K562 (cell line): ENCODE data around the gene CFAP53. TPM values are rescaled to one million over a fixed set of nuclear protein-coding genes. Genes with fewer than 3 reads are reported as not detected.

Experiments used
- ATAC-seq: fragments of 200-7000 bp; cut with Tn5 transposase; 3 replicates; pipeline ENCODE4 v1.9.1; 2020; ENCODE audit warnings: moderate library complexity
- BruUV-seq: library from RNA; stranded (reverse); fragments of 400-500 nt; replicated peaks from 2 replicates; lab custom pipeline; 2021; lab: Mats Ljungman, UMichigan
- CTCF ChIA-PET: fragments of 300-600 bp; formaldehyde crosslinking; extraction: SDS; loops from one replicate; lab custom pipeline; 2021; ENCODE audit warnings: low intra/inter-chr PET ratio; lab: Yijun Ruan, JAX
- POLR2A ChIA-PET: fragments of 300-600, 350-650 bp; sonication (Branson Sonifier 250); formaldehyde crosslinking; extraction: SDS; loops from one replicate; lab custom pipeline; 2021; ENCODE audit warnings: antibody characterized with exemption, inconsistent platforms; lab: Yijun Ruan, JAX
- DNase-seq, 4 experiments: peaks; one replicate each; pipeline versions ENCODE4 v3.0.0 to v3.0.0-alpha.2; 2011 to 2018; ENCODE audit warnings: low spot score in 3 of 4, mixed read lengths in 3 of 4; ENCODE audit errors: extremely low read depth in 1 of 4
- FAIRE-seq: peaks from 2 replicates; lab custom pipeline; 2011; peaks lifted over from hg19 to GRCh38; lab: Jason Lieb, UNC
- H2AFZ ChIP-seq: 2 replicates; pipeline ENCODE4 v1.6.0; 2011; ENCODE audit warnings: low read depth, low read length, control low read depth, inconsistent platforms
- H3K27ac ChIP-seq: fragments of 200-600 bp; 3 replicates; pipeline ENCODE4 v1.8.0; 2011; ENCODE audit warnings: low read depth, mild to moderate bottlenecking, control low read depth, inconsistent platforms, low read length, moderate library complexity, mixed read lengths; ENCODE audit errors: extremely low read depth
- H3K27me3 ChIP-seq, 2 experiments: fragments of 300-600 bp in 1 of 2; 2 replicates in 1 of 2; 3 replicates in 1 of 2; pipeline versions ENCODE4 v1.6.0 to v1.8.0; 2011; ENCODE audit warnings: inconsistent platforms in 2 of 2, low read length in 2 of 2, mild to moderate bottlenecking in 1 of 2, mixed read lengths in 1 of 2, moderate library complexity in 1 of 2; ENCODE audit not compliant: control insufficient read depth in 2 of 2, insufficient read depth in 2 of 2
- H3K36me3 ChIP-seq: fragments of 300-600 bp; 3 replicates; pipeline ENCODE4 v1.8.0; 2011; ENCODE audit warnings: mild to moderate bottlenecking, low read length, inconsistent platforms; ENCODE audit not compliant: control insufficient read depth, insufficient read depth
- H3K4me1 ChIP-seq, 2 experiments: fragments of 200-600 bp in 1 of 2; replicated peaks in 1 of 2; 2 replicates in 1 of 2; 3 replicates in 1 of 2; pipeline versions ENCODE4 v1.5.1 to v1.8.0; 2011; ENCODE audit warnings: inconsistent platforms in 2 of 2, low read length in 2 of 2, mild to moderate bottlenecking in 1 of 2, mixed read lengths in 1 of 2, moderate library complexity in 1 of 2; ENCODE audit not compliant: control insufficient read depth in 2 of 2, insufficient read depth in 2 of 2
- H3K4me2 ChIP-seq: 2 replicates; pipeline ENCODE4 v1.6.1; 2011; ENCODE audit warnings: low read length, control low read depth, inconsistent platforms, mixed read lengths; ENCODE audit not compliant: insufficient read depth
- H3K4me3 ChIP-seq: fragments of 200-600 bp; sonication (generic), shearing (Covaris generic); 2 replicates; pipeline ENCODE4 v1.5.1; 2016; ENCODE audit warnings: control low read depth, inconsistent platforms
- H3K79me2 ChIP-seq: fragments of 200-600 bp; 3 replicates; pipeline ENCODE4 v1.8.0; 2011; ENCODE audit warnings: low read length, inconsistent platforms; ENCODE audit not compliant: control insufficient read depth, insufficient read depth
- H3K9ac ChIP-seq, 2 experiments: 2 replicates each; pipeline versions ENCODE4 v1.6.0 to v1.6.1; 2011; ENCODE audit warnings: low read depth in 2 of 2, low read length in 2 of 2, control low read depth in 1 of 2, inconsistent platforms in 1 of 2, mild to moderate bottlenecking in 1 of 2, mixed read lengths in 1 of 2; ENCODE audit not compliant: insufficient read depth in 1 of 2
- H3K9me1 ChIP-seq: one replicate; pipeline ENCODE4 v1.6.0; 2011; ENCODE audit warnings: inconsistent platforms, mild to moderate bottlenecking, low read length, moderate library complexity; ENCODE audit not compliant: control insufficient read depth, insufficient read depth
- H3K9me3 ChIP-seq: replicated peaks from 2 replicates; pipeline ENCODE4 v1.5.1; 2011; ENCODE audit warnings: low read depth, low read length, inconsistent platforms; ENCODE audit not compliant: control insufficient read depth, insufficient read depth
- H4K20me1 ChIP-seq: replicated peaks from 2 replicates; pipeline ENCODE4 v1.6.1; 2011; ENCODE audit warnings: low read length, inconsistent platforms, mixed read lengths; ENCODE audit not compliant: control insufficient read depth, insufficient read depth
- FOS ChIP-seq: IDR thresholded peaks from 3 replicates; pipeline ENCODE4 v1.6.1; 2011; ENCODE audit not compliant: insufficient read length; ENCODE audit errors: extremely low read depth
- FOXM1 ChIP-seq, 2 experiments: fragments of 450-650 bp in 1 of 2; sonication (generic) in 1 of 2; formaldehyde crosslinking in 1 of 2; IDR thresholded peaks; 2 replicates each; pipeline versions ENCODE4 v1.6.1 to v1.9.0; 2017 to 2022; ENCODE audit warnings: low read depth in 2 of 2, mild to moderate bottlenecking in 2 of 2, missing genetic modification reagents in 1 of 2, moderate library complexity in 1 of 2
- HOXB6 ChIP-seq: fragments of 250-450 bp; sonication (Bioruptor Pico); IDR thresholded peaks from 2 replicates; pipeline ENCODE4 v1.5.1; 2022; ENCODE audit warnings: mild to moderate bottlenecking, borderline replicate concordance
- LARP7 ChIP-seq: fragments of 450-650 bp; IDR thresholded peaks from 2 replicates; pipeline ENCODE4 v1.6.1; 2016
- PATZ1 ChIP-seq: fragments of 250-450 bp; sonication (Bioruptor Pico); IDR thresholded peaks from 2 replicates; pipeline ENCODE4 v1.5.0; 2020; ENCODE audit warnings: mild to moderate bottlenecking, borderline replicate concordance
- PHB ChIP-seq: fragments of 250-450 bp; sonication (Bioruptor Pico); IDR thresholded peaks from 2 replicates; pipeline ENCODE4 v1.5.0; 2021
- POLR2H ChIP-seq: IDR thresholded peaks from 2 replicates; pipeline ENCODE4 v1.6.1; 2016; ENCODE audit warnings: missing genetic modification characterization, low read depth, mild to moderate bottlenecking, control low read depth, missing compliant biosample characterization, moderate library complexity
- RB1 ChIP-seq: fragments of 450-650 bp; IDR thresholded peaks from 2 replicates; pipeline ENCODE4 v1.6.1; 2017; ENCODE audit warnings: low read depth, mild to moderate bottlenecking
- RHOXF2B ChIP-seq: fragments of 250-450 bp; sonication (Bioruptor Pico); conservative IDR thresholded peaks from 2 replicates; pipeline ENCODE4 v1.5.1; 2021
- SP2 ChIP-seq: IDR thresholded peaks from 2 replicates; pipeline ENCODE4 v1.6.1; 2011; ENCODE audit warnings: mild to moderate bottlenecking, low read depth, low read length, moderate library complexity; ENCODE audit not compliant: poor library complexity, severe bottlenecking; ENCODE audit errors: extremely low read depth
- SPI1 ChIP-seq: IDR thresholded peaks from 2 replicates; pipeline ENCODE4 v1.6.1; 2011; ENCODE audit warnings: low read depth, low read length, control low read depth, borderline replicate concordance
- TEAD1 ChIP-seq, 2 experiments: fragments of 450-650 bp in 1 of 2; sonication (generic) in 1 of 2; formaldehyde crosslinking; IDR thresholded peaks; 2 replicates each; pipeline versions ENCODE4 v1.4.0 to v1.8.0; 2020 to 2022; ENCODE audit warnings: mild to moderate bottlenecking in 2 of 2, missing genetic modification reagents in 1 of 2
- YBX1 ChIP-seq: fragments of 450-650 bp; IDR thresholded peaks from 2 replicates; pipeline ENCODE4 v1.7.1; 2016; ENCODE audit warnings: mild to moderate bottlenecking
- ZNF395 ChIP-seq: fragments of 200-800 bp; sonication (Bioruptor generic); IDR thresholded peaks from 2 replicates; pipeline ENCODE4 v1.6.1; 2017; ENCODE audit warnings: missing genetic modification characterization, missing compliant biosample characterization
- WGBS: fragments of 100-300 bp; shearing (Covaris generic); methylation state at CpG from one replicate; pipeline ENCODE4 v1.1.6; 2016; ENCODE audit warnings: low coverage, mixed read lengths; ENCODE audit not compliant: insufficient coverage; ENCODE audit errors: missing lambda C conversion rate; 5-methylcytosine and 5-hydroxymethylcytosine counted together
- in situ Hi-C: fragments of 300-500 bp; cut with MboI; formaldehyde crosslinking; loops from 4 replicates; pipeline ENCODE4 v1.15.0; 2018; ENCODE audit warnings: inconsistent platforms, mixed read lengths
- intact Hi-C: fragments of 100-400 bp; cut with micrococcal nuclease; formaldehyde crosslinking; loops from 2 replicates; pipeline ENCODE4 v1.14.2; 2022
- polyA plus RNA-seq, 8 experiments: library from polyadenylated mRNA; depleted of rRNA in 4 of 8; stranded (reverse) in 5 of 8; unstranded in 3 of 8; fragments of >200 nt; fragmentation: Nextera tagmentation in 2 of 8; fragmentation: Illumina TruSeq in 1 of 8; extraction: Ambion mirVana in 2 of 8; extraction: Trizol in 1 of 8; gene quantifications; 2 replicates each; pipeline versions ENCODE4 v1.2.1 to v1.2.3, GENCODE V29; 2011 to 2014; ENCODE audit warnings: inconsistent platforms in 1 of 8, missing spikeins in 1 of 8
- total RNA-seq, 7 experiments: library from RNA; depleted of rRNA in 6 of 7; stranded (reverse); fragments of >200 nt in 6 of 7; fragmentation: Illumina TruSeq in 2 of 7; extraction: Trizol in 2 of 7; gene quantifications; 2 replicates each; pipeline versions ENCODE4 v1.2.1 to v1.2.3, GENCODE V29; 2011 to 2021; ENCODE audit warnings: low replicate concordance in 1 of 7
- TF ChIP-seq, protein P1 (sequence below): sonication (generic); formaldehyde crosslinking; IDR thresholded peaks from 2 replicates; pipeline ENCODE4 v1.8.0; 2022; ENCODE audit warnings: mild to moderate bottlenecking, missing genetic modification reagents, borderline replicate concordance

CFAP53 gene
- total and polyA plus RNA-seq, 9 of the 15 experiments (the other 6 are each of a cell fraction or from before 2014, with no cell fraction given) = 0.21 to 1.9 (median 1.2) TPM

DNA sequence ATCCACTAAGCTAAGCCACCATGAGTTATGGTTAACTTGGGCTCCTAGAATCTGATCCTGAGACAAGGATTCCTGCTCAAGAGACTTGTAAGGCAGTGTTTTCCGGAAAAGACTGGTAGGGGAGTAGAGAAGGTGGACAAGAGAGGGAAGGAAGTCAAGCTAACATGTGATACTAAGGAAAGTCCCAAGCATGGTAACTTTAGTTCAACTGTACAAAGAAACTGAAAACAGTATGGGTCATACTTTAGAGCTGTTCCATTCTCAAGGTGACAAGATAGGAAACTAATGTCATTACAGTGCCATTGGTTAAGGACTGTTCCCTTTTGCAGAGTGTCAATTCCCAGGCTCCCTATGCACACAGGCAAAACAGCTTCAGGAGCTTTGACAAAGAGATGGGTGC, 77.1 kb downstream of the CFAP53 start:
- H4K20me1 ChIP-seq = no peaks in the 10 kb centered on the region
- no peak overlapping the region for H3K27ac ChIP-seq
- no peak for FAIRE-seq
- H3K4me2 ChIP-seq = no peak overlapping the region
- H3K9ac ChIP-seq = no peak overlapping the region
- H2AFZ ChIP-seq = no peak overlapping the region
- ChIA-PET CTCF (no interaction called here), POLR2A (interaction anchor here (0.7 to 0.8 kb wide), 2 partner anchors 12 to 92 kb away, joined by 3 to 4 read pairs; partner anchors contain the start of gene MBD1)
- in situ Hi-C loops (no loop called here), intact Hi-C loops (no loop called here)
- BruUV-seq = no TSS peak
- peaks cover 0 to 1% of the 10 kb centered on the region in 2 experiments; a peak in 1 of 5 replicates for H3K4me1 ChIP-seq
- 0% methylated on average over 1 of the region's 1 CpG for WGBS
- no peak overlapping the region for H3K4me3 ChIP-seq
- no peaks in the 10 kb centered on the region for H3K79me2 ChIP-seq
- H3K27me3 ChIP-seq = peaks cover 0 to 11% of the 10 kb centered on the region in 2 experiments; a peak in 3 of 5 replicates
- no peak for TF ChIP-seq RB1
- TF ChIP-seq HOXB6 (CRISPR knock-in tag) = no peak
- no peak for TF ChIP-seq SP2
- no peak for TF ChIP-seq POLR2H
- TF ChIP-seq, protein P1, sequence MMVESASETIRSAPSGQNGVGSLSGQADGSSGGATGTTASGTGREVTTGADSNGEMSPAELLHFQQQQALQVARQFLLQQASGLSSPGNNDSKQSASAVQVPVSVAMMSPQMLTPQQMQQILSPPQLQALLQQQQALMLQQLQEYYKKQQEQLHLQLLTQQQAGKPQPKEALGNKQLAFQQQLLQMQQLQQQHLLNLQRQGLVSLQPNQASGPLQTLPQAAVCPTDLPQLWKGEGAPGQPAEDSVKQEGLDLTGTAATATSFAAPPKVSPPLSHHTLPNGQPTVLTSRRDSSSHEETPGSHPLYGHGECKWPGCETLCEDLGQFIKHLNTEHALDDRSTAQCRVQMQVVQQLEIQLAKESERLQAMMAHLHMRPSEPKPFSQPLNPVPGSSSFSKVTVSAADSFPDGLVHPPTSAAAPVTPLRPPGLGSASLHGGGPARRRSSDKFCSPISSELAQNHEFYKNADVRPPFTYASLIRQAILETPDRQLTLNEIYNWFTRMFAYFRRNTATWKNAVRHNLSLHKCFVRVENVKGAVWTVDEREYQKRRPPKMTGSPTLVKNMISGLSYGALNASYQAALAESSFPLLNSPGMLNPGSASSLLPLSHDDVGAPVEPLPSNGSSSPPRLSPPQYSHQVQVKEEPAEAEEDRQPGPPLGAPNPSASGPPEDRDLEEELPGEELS (CRISPR knock-in tag) = no peak
- no peak for TF ChIP-seq PATZ1 (CRISPR knock-in tag)
- TF ChIP-seq SPI1 = no peak
- no peak for TF ChIP-seq ZNF395 (CRISPR knock-in tag)
- TF ChIP-seq YBX1 = no peak
- no peak for TF ChIP-seq RHOXF2B (CRISPR knock-in tag)
- TF ChIP-seq PHB (CRISPR knock-in tag) = no peak
- TF ChIP-seq FOXM1 (IDR thresholded peaks at IDR 0.05; ENCODE audit: low read depth) = no peak
- TF ChIP-seq FOXM1 (CRISPR knock-in tag; IDR thresholded peaks at IDR 0.05; ENCODE audit: low read depth) = no peak
- TF ChIP-seq TEAD1 (CRISPR knock-in tag; IDR thresholded peaks at IDR 0.05) = no peak
- no peak for TF ChIP-seq LARP7
- TF ChIP-seq FOS = no peak
- H3K9me3 ChIP-seq = no peaks in the 10 kb centered on the region
- no peak for ATAC-seq
- H3K36me3 ChIP-seq = no peaks in the 10 kb centered on the region
- DNase-seq = no peak
- H3K9me1 ChIP-seq = no peaks in the 10 kb centered on the region
